Neural cell (in vitro differentiated cells): ENCODE results near the gene PCP2. TPM values are rescaled to one million over a fixed set of nuclear protein-coding genes. Genes with fewer than 3 reads are reported as not detected.

ENCODE experiments used
- H2AFZ ChIP-seq: fragments of 200-600, 300-800 bp; sonication (generic), shearing (Covaris generic); 2 replicates; pipeline ENCODE4 v1.6.0; 2014; ENCODE audit warnings: low read depth, mild to moderate bottlenecking, antibody characterized with exemption, low read length, moderate library complexity
- H3F3A ChIP-seq: fragments of 200-600 bp; shearing (Covaris generic); 2 replicates; pipeline ENCODE4 v1.6.1; 2016; ENCODE audit warnings: mild to moderate bottlenecking, moderate library complexity, mixed read lengths, antibody characterized with exemption, low read length; ENCODE audit not compliant: insufficient read depth, poor library complexity, severe bottlenecking
- H3K27ac ChIP-seq: fragments of 200-600, 300-800 bp; sonication (generic), shearing (Covaris generic); 2 replicates; pipeline ENCODE4 v1.5.1; 2014; ENCODE audit warnings: mild to moderate bottlenecking, low read length, moderate library complexity
- H3K27me3 ChIP-seq: fragments of 300-800, 200-600 bp; sonication (generic), shearing (Covaris generic); 2 replicates; pipeline ENCODE4 v1.6.0; 2014; ENCODE audit warnings: mild to moderate bottlenecking, low read depth, low read length, moderate library complexity; ENCODE audit not compliant: insufficient read depth
- H3K36me3 ChIP-seq: fragments of 300-800, 200-600 bp; sonication (generic), shearing (Covaris generic); 2 replicates; pipeline ENCODE4 v1.5.1; 2014; ENCODE audit warnings: mild to moderate bottlenecking, antibody characterized with exemption, low read length, moderate library complexity; ENCODE audit not compliant: insufficient read depth
- H3K4me2 ChIP-seq: fragments of 300-800, 200-600 bp; sonication (generic), shearing (Covaris generic); 2 replicates; pipeline ENCODE4 v1.6.0; 2014; ENCODE audit warnings: mild to moderate bottlenecking, low read length
- H3K4me3 ChIP-seq: fragments of 300-800, 200-600 bp; sonication (generic), shearing (Covaris generic); 2 replicates; pipeline ENCODE4 v1.5.1; 2014; ENCODE audit warnings: mild to moderate bottlenecking, low read length, moderate library complexity
- H3K79me2 ChIP-seq: fragments of 200-600 bp; shearing (Covaris generic); replicated peaks from 2 replicates; pipeline ENCODE4 v1.6.0; 2014; ENCODE audit warnings: mild to moderate bottlenecking, low read length, moderate library complexity; ENCODE audit not compliant: insufficient read depth
- H3K9ac ChIP-seq: fragments of 300-800, 200-600 bp; sonication (generic), shearing (Covaris generic); 2 replicates; pipeline ENCODE4 v1.6.1; 2016; ENCODE audit warnings: mild to moderate bottlenecking, low read length, mixed read lengths
- H3K9me2 ChIP-seq: fragments of 200-600 bp; shearing (Covaris generic); 2 replicates; pipeline ENCODE4 v1.6.1; 2016; ENCODE audit warnings: mild to moderate bottlenecking, low read length, mixed read lengths; ENCODE audit not compliant: insufficient read depth
- H3K9me3 ChIP-seq: fragments of 200-600, 300-800 bp; sonication (generic), shearing (Covaris generic); 2 replicates; pipeline ENCODE4 v1.6.1; 2016; ENCODE audit warnings: mild to moderate bottlenecking, mixed run types, low read length, moderate library complexity, mixed read lengths
- H4K20me1 ChIP-seq: fragments of 200-600 bp; shearing (Covaris generic); 2 replicates; pipeline ENCODE4 v1.6.1; 2016; ENCODE audit warnings: mild to moderate bottlenecking, mixed run types; ENCODE audit not compliant: insufficient read depth
- EP300 ChIP-seq: fragments of 450-650 bp; conservative IDR thresholded peaks from 2 replicates; pipeline ENCODE4 v1.6.1; 2014; ENCODE audit warnings: antibody characterized with exemption, mild to moderate bottlenecking, moderate library complexity; ENCODE audit not compliant: poor library complexity, severe bottlenecking
- EZH2 ChIP-seq: fragments of 200-600, 300-800 bp; shearing (Covaris generic), sonication (generic); IDR thresholded peaks from 2 replicates; pipeline ENCODE4 v1.6.1; 2014; ENCODE audit warnings: antibody characterized with exemption, low read length, borderline replicate concordance, mild to moderate bottlenecking; ENCODE audit not compliant: insufficient read depth, poor library complexity, severe bottlenecking
- MXI1 ChIP-seq: fragments of 450-650 bp; conservative IDR thresholded peaks from 2 replicates; pipeline ENCODE4 v1.6.1; 2014; ENCODE audit warnings: antibody characterized with exemption, mild to moderate bottlenecking; ENCODE audit not compliant: poor library complexity, severe bottlenecking
- POLR2AphosphoS5 ChIP-seq: IDR thresholded peaks from 2 replicates; pipeline ENCODE4 v1.6.1; 2012
- RAD21 ChIP-seq: fragments of 450-650 bp; conservative IDR thresholded peaks from 2 replicates; pipeline ENCODE4 v1.6.1; 2014; ENCODE audit warnings: antibody characterized with exemption, mild to moderate bottlenecking, moderate library complexity
- SMC3 ChIP-seq: fragments of 450-650 bp; conservative IDR thresholded peaks from 2 replicates; pipeline ENCODE4 v1.6.1; 2014; ENCODE audit warnings: antibody characterized with exemption, mild to moderate bottlenecking, moderate library complexity; ENCODE audit not compliant: poor library complexity
- TAF1 ChIP-seq: IDR thresholded peaks from 2 replicates; pipeline ENCODE4 v1.6.1; 2012; ENCODE audit warnings: low read depth
- polyA plus RNA-seq: library from polyadenylated mRNA; depleted of rRNA; stranded (reverse); fragments of >200 nt; gene quantifications from 2 replicates; pipeline ENCODE4 v1.2.3, GENCODE V29; 2014
- TF ChIP-seq, protein P1 (sequence below): fragments of 450-650 bp; IDR thresholded peaks from 2 replicates; pipeline ENCODE4 v1.5.1; 2014; ENCODE audit warnings: antibody characterized with exemption, mild to moderate bottlenecking, moderate library complexity; ENCODE audit not compliant: poor library complexity, severe bottlenecking
- TF ChIP-seq, protein P2 (sequence below): IDR thresholded peaks from 2 replicates; pipeline ENCODE4 v1.6.1; 2012; ENCODE audit warnings: borderline replicate concordance

Gene PCP2
- polyA plus RNA-seq, 1 donor from 2014 or later: not detected

DNA sequence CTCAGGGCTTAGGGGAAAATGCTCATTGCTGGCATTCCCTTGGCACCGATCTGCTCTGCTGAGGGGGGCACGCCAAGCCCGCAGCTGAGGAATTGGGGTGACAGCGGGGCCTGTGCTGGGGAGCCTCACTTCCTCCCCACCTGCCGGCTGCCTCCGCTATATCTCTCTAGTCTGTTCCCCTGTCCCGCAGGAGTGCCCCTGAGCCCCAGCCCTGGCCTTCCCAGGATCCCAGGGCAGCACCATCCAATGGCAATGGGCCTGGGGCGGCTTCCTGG is 12.8 kb upstream of the PCP2 start:
- no peak overlapping the region for H3K4me3 ChIP-seq
- H3K9ac ChIP-seq: no peak overlapping the region
- H3F3A ChIP-seq: no peaks in the 10 kb centered on the region
- H3K27me3 ChIP-seq: peaks cover 3% of the 10 kb centered on the region
- TF ChIP-seq MXI1 (no peak), EZH2 (no peak), EP300 (no peak), SMC3 (no peak), RAD21 (no peak)
- TF ChIP-seq, protein P1, sequence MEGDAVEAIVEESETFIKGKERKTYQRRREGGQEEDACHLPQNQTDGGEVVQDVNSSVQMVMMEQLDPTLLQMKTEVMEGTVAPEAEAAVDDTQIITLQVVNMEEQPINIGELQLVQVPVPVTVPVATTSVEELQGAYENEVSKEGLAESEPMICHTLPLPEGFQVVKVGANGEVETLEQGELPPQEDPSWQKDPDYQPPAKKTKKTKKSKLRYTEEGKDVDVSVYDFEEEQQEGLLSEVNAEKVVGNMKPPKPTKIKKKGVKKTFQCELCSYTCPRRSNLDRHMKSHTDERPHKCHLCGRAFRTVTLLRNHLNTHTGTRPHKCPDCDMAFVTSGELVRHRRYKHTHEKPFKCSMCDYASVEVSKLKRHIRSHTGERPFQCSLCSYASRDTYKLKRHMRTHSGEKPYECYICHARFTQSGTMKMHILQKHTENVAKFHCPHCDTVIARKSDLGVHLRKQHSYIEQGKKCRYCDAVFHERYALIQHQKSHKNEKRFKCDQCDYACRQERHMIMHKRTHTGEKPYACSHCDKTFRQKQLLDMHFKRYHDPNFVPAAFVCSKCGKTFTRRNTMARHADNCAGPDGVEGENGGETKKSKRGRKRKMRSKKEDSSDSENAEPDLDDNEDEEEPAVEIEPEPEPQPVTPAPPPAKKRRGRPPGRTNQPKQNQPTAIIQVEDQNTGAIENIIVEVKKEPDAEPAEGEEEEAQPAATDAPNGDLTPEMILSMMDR: no peak
- TF ChIP-seq, protein P2, sequence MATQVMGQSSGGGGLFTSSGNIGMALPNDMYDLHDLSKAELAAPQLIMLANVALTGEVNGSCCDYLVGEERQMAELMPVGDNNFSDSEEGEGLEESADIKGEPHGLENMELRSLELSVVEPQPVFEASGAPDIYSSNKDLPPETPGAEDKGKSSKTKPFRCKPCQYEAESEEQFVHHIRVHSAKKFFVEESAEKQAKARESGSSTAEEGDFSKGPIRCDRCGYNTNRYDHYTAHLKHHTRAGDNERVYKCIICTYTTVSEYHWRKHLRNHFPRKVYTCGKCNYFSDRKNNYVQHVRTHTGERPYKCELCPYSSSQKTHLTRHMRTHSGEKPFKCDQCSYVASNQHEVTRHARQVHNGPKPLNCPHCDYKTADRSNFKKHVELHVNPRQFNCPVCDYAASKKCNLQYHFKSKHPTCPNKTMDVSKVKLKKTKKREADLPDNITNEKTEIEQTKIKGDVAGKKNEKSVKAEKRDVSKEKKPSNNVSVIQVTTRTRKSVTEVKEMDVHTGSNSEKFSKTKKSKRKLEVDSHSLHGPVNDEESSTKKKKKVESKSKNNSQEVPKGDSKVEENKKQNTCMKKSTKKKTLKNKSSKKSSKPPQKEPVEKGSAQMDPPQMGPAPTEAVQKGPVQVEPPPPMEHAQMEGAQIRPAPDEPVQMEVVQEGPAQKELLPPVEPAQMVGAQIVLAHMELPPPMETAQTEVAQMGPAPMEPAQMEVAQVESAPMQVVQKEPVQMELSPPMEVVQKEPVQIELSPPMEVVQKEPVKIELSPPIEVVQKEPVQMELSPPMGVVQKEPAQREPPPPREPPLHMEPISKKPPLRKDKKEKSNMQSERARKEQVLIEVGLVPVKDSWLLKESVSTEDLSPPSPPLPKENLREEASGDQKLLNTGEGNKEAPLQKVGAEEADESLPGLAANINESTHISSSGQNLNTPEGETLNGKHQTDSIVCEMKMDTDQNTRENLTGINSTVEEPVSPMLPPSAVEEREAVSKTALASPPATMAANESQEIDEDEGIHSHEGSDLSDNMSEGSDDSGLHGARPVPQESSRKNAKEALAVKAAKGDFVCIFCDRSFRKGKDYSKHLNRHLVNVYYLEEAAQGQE: no peak
- no peaks in the 10 kb centered on the region for H3K9me3 ChIP-seq
- H3K79me2 ChIP-seq: no peaks in the 10 kb centered on the region
- H3K9me2 ChIP-seq: no peaks in the 10 kb centered on the region
- no peaks in the 10 kb centered on the region for H3K36me3 ChIP-seq
- no peak overlapping the region for H3K27ac ChIP-seq
- H3K4me2 ChIP-seq: no peak overlapping the region
- no peaks in the 10 kb centered on the region for H4K20me1 ChIP-seq
- no peak overlapping the region for H2AFZ ChIP-seq

GRCh38 chr19:7645656-7646425 is 12.3 kb upstream of the PCP2 start:
- H3K4me3 ChIP-seq: no peak overlapping the region
- no peaks in the 10 kb centered on the region for H3K79me2 ChIP-seq
- H3F3A ChIP-seq: no peaks in the 10 kb centered on the region
- H3K9me2 ChIP-seq: no peaks in the 10 kb centered on the region
- H3K27ac ChIP-seq: no peak overlapping the region
- no peaks in the 10 kb centered on the region for H3K36me3 ChIP-seq
- no peaks in the 10 kb centered on the region for H4K20me1 ChIP-seq
- no peak overlapping the region for H3K4me2 ChIP-seq
- no peak overlapping the region for H3K9ac ChIP-seq
- no peaks in the 10 kb centered on the region for H3K27me3 ChIP-seq
- no peaks in the 10 kb centered on the region for H3K9me3 ChIP-seq
- H2AFZ ChIP-seq: no peak overlapping the region
- TF ChIP-seq EP300: no peak
- TF ChIP-seq, protein P2: no peak
- TF ChIP-seq, protein P1: no peak
- TF ChIP-seq EZH2: no peak
- no peak for TF ChIP-seq POLR2AphosphoS5
- TF ChIP-seq TAF1: no peak
- TF ChIP-seq SMC3: no peak
- TF ChIP-seq MXI1: no peak
- no peak for TF ChIP-seq RAD21
